Bronchial epithelial cell (primary cell): ENCODE measurements around the gene IQSEC3. TPM values are rescaled to one million over a fixed set of nuclear protein-coding genes. Genes with fewer than 3 reads are reported as not detected.

Experiments used
- DNase-seq: peaks from one replicate; pipeline ENCODE4 v3.0.0-alpha.2; 2010; ENCODE audit warnings: low read depth
- FAIRE-seq: peaks from 2 replicates; lab custom pipeline; 2011; peaks lifted over from hg19 to GRCh38; lab: Jason Lieb, UNC
- H3K27me3 ChIP-seq: 2 replicates; pipeline ENCODE4 v1.5.1; 2011; ENCODE audit warnings: low read length; ENCODE audit not compliant: control insufficient read depth, insufficient read depth
- H3K36me3 ChIP-seq: 2 replicates; pipeline ENCODE4 v1.5.1; 2011; ENCODE audit warnings: low read length; ENCODE audit not compliant: control insufficient read depth, insufficient read depth
- H3K4me3 ChIP-seq: 2 replicates; pipeline ENCODE4 v1.5.1; 2011; ENCODE audit warnings: mild to moderate bottlenecking, low read depth, low read length, control low read depth
- total RNA-seq: library from RNA; depleted of rRNA; stranded (reverse); fragments of >200 nt; gene quantifications from 2 replicates; pipeline ENCODE4 v1.2.1, GENCODE V29; 2014
- TF ChIP-seq, protein P1 (sequence below): IDR thresholded peaks from 2 replicates; pipeline ENCODE4 v1.5.1; 2011; ENCODE audit warnings: mild to moderate bottlenecking, moderate library complexity, low read length, control low read depth, inconsistent platforms; ENCODE audit not compliant: insufficient read depth, severe bottlenecking

IQSEC3 gene
- total RNA-seq, 1 donor from 2014 or later: not detected

GRCh38 chr12:143964-144649, 77.5 kb downstream of the IQSEC3 start:
- FAIRE-seq: no peak
- no peak for DNase-seq
- TF ChIP-seq, protein P1, sequence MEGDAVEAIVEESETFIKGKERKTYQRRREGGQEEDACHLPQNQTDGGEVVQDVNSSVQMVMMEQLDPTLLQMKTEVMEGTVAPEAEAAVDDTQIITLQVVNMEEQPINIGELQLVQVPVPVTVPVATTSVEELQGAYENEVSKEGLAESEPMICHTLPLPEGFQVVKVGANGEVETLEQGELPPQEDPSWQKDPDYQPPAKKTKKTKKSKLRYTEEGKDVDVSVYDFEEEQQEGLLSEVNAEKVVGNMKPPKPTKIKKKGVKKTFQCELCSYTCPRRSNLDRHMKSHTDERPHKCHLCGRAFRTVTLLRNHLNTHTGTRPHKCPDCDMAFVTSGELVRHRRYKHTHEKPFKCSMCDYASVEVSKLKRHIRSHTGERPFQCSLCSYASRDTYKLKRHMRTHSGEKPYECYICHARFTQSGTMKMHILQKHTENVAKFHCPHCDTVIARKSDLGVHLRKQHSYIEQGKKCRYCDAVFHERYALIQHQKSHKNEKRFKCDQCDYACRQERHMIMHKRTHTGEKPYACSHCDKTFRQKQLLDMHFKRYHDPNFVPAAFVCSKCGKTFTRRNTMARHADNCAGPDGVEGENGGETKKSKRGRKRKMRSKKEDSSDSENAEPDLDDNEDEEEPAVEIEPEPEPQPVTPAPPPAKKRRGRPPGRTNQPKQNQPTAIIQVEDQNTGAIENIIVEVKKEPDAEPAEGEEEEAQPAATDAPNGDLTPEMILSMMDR: no peak
- no peak overlapping the region for H3K4me3 ChIP-seq
- H3K27me3 ChIP-seq: peaks cover 10% of the 10 kb centered on the region
- no peaks in the 10 kb centered on the region for H3K36me3 ChIP-seq

GRCh38 chr12:144650-145284, 78.2 kb downstream of the IQSEC3 start:
- Histone ChIP-seq H3K27me3 (peaks cover 6% of the 10 kb centered on the region), H3K4me3 (no peak overlapping the region), H3K36me3 (no peaks in the 10 kb centered on the region)
- TF ChIP-seq, protein P1: no peak
- DNase-seq (peak; percentile 18), FAIRE-seq (peak; percentile 43)

DNA sequence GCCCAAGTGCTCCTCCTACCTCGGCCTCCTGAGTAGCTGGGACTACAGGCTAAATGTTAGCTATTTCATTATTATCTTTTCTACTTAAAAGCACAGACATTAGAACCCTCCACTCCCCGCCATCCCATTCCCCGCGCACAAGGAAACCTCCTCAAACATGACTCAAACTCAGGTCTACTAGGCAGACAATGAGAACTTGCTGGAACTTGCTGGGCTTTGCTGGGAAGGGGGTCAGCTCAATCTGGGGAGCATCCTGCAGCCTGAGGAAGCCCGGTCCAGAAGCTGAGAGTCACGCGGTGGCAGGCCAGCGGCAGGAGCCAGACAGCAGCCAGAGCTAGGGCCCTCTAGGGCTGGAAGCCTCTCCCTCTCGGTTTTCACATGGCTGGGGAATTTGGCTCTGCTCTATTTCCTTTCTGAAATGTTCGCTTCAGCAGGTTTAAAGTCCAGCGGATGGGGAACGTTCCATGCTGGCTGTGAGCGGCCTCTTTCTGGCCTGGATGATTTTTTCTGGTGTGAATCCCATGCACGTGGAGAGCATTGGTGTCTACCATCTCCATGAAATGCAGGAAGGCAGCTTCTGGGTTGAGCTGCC, 78.9 kb downstream of the IQSEC3 start:
- TF ChIP-seq, protein P1: no peak
- Histone ChIP-seq H3K36me3 (no peaks in the 10 kb centered on the region), H3K27me3 (peaks cover 4% of the 10 kb centered on the region), H3K4me3 (no peak overlapping the region)
- peak; percentile 58 for DNase-seq
- no peak for FAIRE-seq

- DNase-seq (no peak), FAIRE-seq (peak; percentile 72)
- Histone ChIP-seq H3K36me3 (no peaks in the 10 kb centered on the region), H3K4me3 (no peak overlapping the region), H3K27me3 (peaks cover 3% of the 10 kb centered on the region)
- TF ChIP-seq, protein P1: no peak
Measured at GRCh38 chr12:147242-147641, 80.7 kb downstream of the IQSEC3 start.

- DNase-seq: peak; percentile 40
- FAIRE-seq: no peak
- Histone ChIP-seq H3K27me3 (peaks cover 3% of the 10 kb centered on the region), H3K4me3 (no peak overlapping the region), H3K36me3 (no peaks in the 10 kb centered on the region)
- TF ChIP-seq, protein P1: no peak
Measured at GRCh38 chr12:148676-149416, 82.3 kb downstream of the IQSEC3 start.
